Endothelial cell of umbilical vein (primary cell): ENCODE data around the gene ALOX15. TPM values are rescaled to one million over a fixed set of nuclear protein-coding genes. Genes with fewer than 3 reads are reported as not detected.

Source experiments
- BruUV-seq: library from RNA; stranded (reverse); fragments of 400-500 nt; replicated peaks from 2 replicates; lab custom pipeline; 2021; lab: Mats Ljungman, UMichigan
- CTCF ChIA-PET: fragments of 300-600, 350-600 bp; sonication (Branson Sonifier 250); formaldehyde crosslinking; loops from one replicate; lab custom pipeline; 2021; ENCODE audit warnings: antibody characterized with exemption, inconsistent platforms; lab: Charles Lee
- POLR2A ChIA-PET: fragments of 300-600, 350-600 bp; sonication (Branson Sonifier 250); formaldehyde crosslinking; loops from one replicate; lab custom pipeline; 2021; ENCODE audit warnings: antibody characterized with exemption, inconsistent platforms; lab: Charles Lee
- DNase-seq: peaks from one replicate; pipeline ENCODE4 v3.0.0-alpha.2; 2011; ENCODE audit warnings: low read depth, low spot score
- FAIRE-seq: peaks from 2 replicates; lab custom pipeline; 2011; peaks lifted over from hg19 to GRCh38; lab: Jason Lieb, UNC
- H2AFZ ChIP-seq: 2 replicates; pipeline ENCODE4 v1.6.0; 2012; ENCODE audit warnings: low read depth, low read length, control low read depth, inconsistent platforms
- H3K27ac ChIP-seq: 2 replicates; pipeline ENCODE4 v1.5.1; 2011; ENCODE audit warnings: low read depth, mild to moderate bottlenecking, control low read depth, low read length, moderate library complexity; ENCODE audit not compliant: insufficient read depth
- H3K27me3 ChIP-seq, 2 experiments: 2 replicates each; pipeline versions ENCODE4 v1.6.0 to v1.6.1; 2011; ENCODE audit warnings: low read length in 2 of 2, mixed read lengths in 1 of 2; ENCODE audit not compliant: control insufficient read depth in 2 of 2, insufficient read depth in 2 of 2
- H3K36me3 ChIP-seq, 2 experiments: 2 replicates in 1 of 2; 3 replicates in 1 of 2; pipeline ENCODE4 v1.5.1; 2011; ENCODE audit warnings: low read length in 2 of 2, mild to moderate bottlenecking in 1 of 2, moderate library complexity in 1 of 2; ENCODE audit not compliant: control insufficient read depth in 2 of 2, insufficient read depth in 2 of 2; ENCODE audit errors: extremely low read depth in 1 of 2
- H3K4me1 ChIP-seq: 3 replicates; pipeline ENCODE4 v1.5.1; 2011; ENCODE audit warnings: mild to moderate bottlenecking, low read length; ENCODE audit not compliant: control insufficient read depth, insufficient read depth; ENCODE audit errors: extremely low read depth
- H3K4me2 ChIP-seq: 2 replicates; pipeline ENCODE4 v1.6.1; 2011; ENCODE audit warnings: low read length, control low read depth, mixed read lengths; ENCODE audit not compliant: insufficient read depth
- H3K4me3 ChIP-seq, 3 experiments: fragments of 200-600 bp in 1 of 3; sonication (generic), shearing (Covaris generic) in 1 of 3; replicated peaks in 1 of 3; 2 replicates each; pipeline ENCODE4 v1.5.1; 2011 to 2016; ENCODE audit warnings: control low read depth in 3 of 3, low read length in 3 of 3, mild to moderate bottlenecking in 2 of 3, inconsistent platforms in 1 of 3, low read depth in 1 of 3, moderate library complexity in 1 of 3; ENCODE audit not compliant: insufficient read depth in 1 of 3
- H3K79me2 ChIP-seq: 2 replicates; pipeline ENCODE4 v1.6.0; 2012; ENCODE audit warnings: low read length, inconsistent platforms; ENCODE audit not compliant: control insufficient read depth, insufficient read depth
- H3K9ac ChIP-seq: replicated peaks from 2 replicates; pipeline ENCODE3; 2011; ENCODE audit warnings: low read length, control low read depth; ENCODE audit not compliant: insufficient read depth; ENCODE audit errors: extremely low read depth
- H3K9me1 ChIP-seq: replicated peaks from 3 replicates; pipeline ENCODE4 v1.6.0; 2011; ENCODE audit warnings: mild to moderate bottlenecking, low read length; ENCODE audit not compliant: control insufficient read depth, insufficient read depth; ENCODE audit errors: extremely low read depth
- H3K9me3 ChIP-seq: replicated peaks from 2 replicates; pipeline ENCODE4 v1.5.1; 2012; ENCODE audit warnings: low read length, inconsistent platforms; ENCODE audit not compliant: control insufficient read depth, insufficient read depth
- H4K20me1 ChIP-seq: replicated peaks from 2 replicates; pipeline ENCODE3; 2011; ENCODE audit warnings: mild to moderate bottlenecking, low read length; ENCODE audit not compliant: control insufficient read depth, insufficient read depth; ENCODE audit errors: extremely low read depth
- EZH2 ChIP-seq: IDR thresholded peaks from 2 replicates; pipeline ENCODE4 v1.6.1; 2012; ENCODE audit warnings: borderline replicate concordance, low read depth, mild to moderate bottlenecking, moderate library complexity, low read length, inconsistent platforms; ENCODE audit not compliant: severe bottlenecking
- FOS ChIP-seq: IDR thresholded peaks from 2 replicates; pipeline ENCODE4 v1.6.1; 2011; ENCODE audit warnings: mild to moderate bottlenecking, low read length, moderate library complexity, borderline replicate concordance; ENCODE audit not compliant: insufficient read depth
- GATA2 ChIP-seq: IDR thresholded peaks from 2 replicates; pipeline ENCODE4 v1.7.0; 2011; ENCODE audit warnings: low read depth, mild to moderate bottlenecking, moderate library complexity, mixed read lengths, low read length; ENCODE audit not compliant: insufficient read length, insufficient read depth
- JUN ChIP-seq: IDR thresholded peaks from 2 replicates; pipeline ENCODE4 v1.6.1; 2011; ENCODE audit warnings: borderline replicate concordance, low read depth; ENCODE audit not compliant: insufficient read length, insufficient read depth
- MYC ChIP-seq: IDR thresholded peaks from one replicate; pipeline ENCODE4 v1.6.1; 2011; ENCODE audit warnings: mild to moderate bottlenecking, low read depth, low read length
- POLR2A ChIP-seq: IDR thresholded peaks from 2 replicates; pipeline ENCODE4 v1.6.1; 2012; ENCODE audit warnings: low read depth, mild to moderate bottlenecking, control low read depth, low read length
- POLR2AphosphoS5 ChIP-seq: IDR thresholded peaks from 2 replicates; pipeline ENCODE4 v1.6.1; 2012; ENCODE audit warnings: low read depth, mild to moderate bottlenecking, control low read depth, low read length, moderate library complexity; ENCODE audit not compliant: insufficient read depth
- dilution Hi-C: fragments of 300-500 bp; cut with MboI; formaldehyde crosslinking; loops from one replicate; pipeline ENCODE4 v1.15.0; 2019; ENCODE audit warnings: low sequenced_read_pairs; ENCODE audit not compliant: extremely low pct_ligation_motif_present
- intact Hi-C: fragments of 100-400 bp; cut with micrococcal nuclease; formaldehyde crosslinking; loops from one replicate; pipeline ENCODE4 v1.10.0; 2022
- polyA plus RNA-seq, 4 experiments: library from polyadenylated mRNA; depleted of rRNA in 3 of 4; stranded (reverse) in 3 of 4; unstranded in 1 of 4; fragments of >200 nt; gene quantifications; 2 replicates each; pipeline versions ENCODE4 v1.2.1 to v1.2.3, GENCODE V29; 2011 to 2012; ENCODE audit warnings: missing spikeins in 1 of 4
- total RNA-seq: library from RNA; stranded (reverse); gene quantifications from 2 replicates; pipeline ENCODE4 v1.2.3, GENCODE V29; 2021
- TF ChIP-seq, protein P1 (sequence below), 2 donors: IDR thresholded peaks; 1 replicate in 1 of 2; 2 replicates in 1 of 2; pipeline ENCODE4 v1.5.1; 2011; ENCODE audit warnings: low read length in 2 of 2, mild to moderate bottlenecking in 2 of 2, moderate library complexity in 2 of 2, control low read depth in 1 of 2, inconsistent platforms in 1 of 2, low read depth in 1 of 2; ENCODE audit not compliant: insufficient read depth in 1 of 2; ENCODE audit errors: extremely low read depth in 1 of 2
- TF ChIP-seq, protein P2 (sequence below): IDR thresholded peaks from 2 replicates; pipeline ENCODE4 v1.6.1; 2011; ENCODE audit not compliant: insufficient read depth, insufficient read length

ALOX15 gene
- total and polyA plus RNA-seq, 2 donors (not counting 3 experiments of a cell fraction or from before 2014, with no cell fraction given), result not detected

DNA sequence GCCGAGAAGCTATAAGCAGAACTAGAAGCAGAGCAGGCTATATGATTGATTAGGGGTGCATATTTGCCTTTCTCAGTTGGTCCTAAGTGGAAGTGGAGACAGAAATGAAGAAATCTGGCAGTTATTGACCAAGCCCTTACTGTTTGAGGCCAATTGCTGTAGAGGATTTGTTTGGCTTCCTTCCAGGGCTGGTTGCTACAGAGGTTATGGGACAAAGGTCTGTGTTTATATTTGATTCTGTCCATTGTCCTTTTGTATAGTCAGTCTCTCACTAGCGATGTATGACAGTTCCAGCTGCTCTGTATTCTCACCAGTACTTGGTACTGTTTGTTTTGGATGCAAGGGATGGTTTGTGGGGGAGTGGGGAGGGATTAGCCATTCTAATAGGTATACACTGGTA is 7.3 kb upstream of the ALOX15 start:
- no peaks in the 10 kb centered on the region for H4K20me1 ChIP-seq
- no peak for FAIRE-seq

DNA sequence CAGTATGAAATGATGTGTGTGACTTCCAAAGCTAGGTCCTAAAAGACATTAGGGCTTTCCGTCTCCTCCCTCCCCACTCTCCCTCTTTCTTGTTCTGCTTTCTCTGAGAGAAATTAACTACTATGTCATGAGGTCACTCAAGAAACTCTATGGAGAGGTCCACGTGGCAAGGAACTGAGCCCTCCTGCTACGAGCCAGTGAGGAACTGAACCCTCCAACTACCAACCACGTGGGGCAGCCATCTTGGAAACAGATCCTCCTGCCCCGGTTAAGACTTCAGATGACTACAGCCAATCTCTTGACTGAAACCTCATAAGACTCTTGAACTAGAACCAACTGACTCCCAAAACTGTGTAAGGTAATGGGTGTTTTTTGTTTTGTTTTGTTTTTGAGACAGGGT is 4.2 kb upstream of the ALOX15 start:
- intact Hi-C loops, result no loop called here
- Histone ChIP-seq H3K79me2 (no peaks in the 10 kb centered on the region), H3K27me3 (peaks cover 30 to 33% of the 10 kb centered on the region in 2 experiments), H3K27ac (no peak overlapping the region), H2AFZ (no peak overlapping the region), H3K9me1 (no peaks in the 10 kb centered on the region), H3K4me3 (no peak overlapping the region), H3K9ac (no peak overlapping the region), H3K4me2 (no peak overlapping the region), H3K4me1 (no peaks in the 10 kb centered on the region), H3K36me3 (no peaks in the 10 kb centered on the region), H3K9me3 (no peaks in the 10 kb centered on the region), H4K20me1 (no peaks in the 10 kb centered on the region)
- DNase-seq (no peak), FAIRE-seq (no peak)
- ChIA-PET CTCF (interaction anchor here (2.0 to 2.7 kb wide), 2 partner anchors 19 to 79 kb away, joined by 9 to 11 read pairs; no protein-coding TSS in a partner anchor), POLR2A (no interaction called here)
- BruUV-seq, result no TSS peak
- no peak for TF ChIP-seq GATA2
- TF ChIP-seq POLR2A, result no peak
- TF ChIP-seq, protein P1, sequence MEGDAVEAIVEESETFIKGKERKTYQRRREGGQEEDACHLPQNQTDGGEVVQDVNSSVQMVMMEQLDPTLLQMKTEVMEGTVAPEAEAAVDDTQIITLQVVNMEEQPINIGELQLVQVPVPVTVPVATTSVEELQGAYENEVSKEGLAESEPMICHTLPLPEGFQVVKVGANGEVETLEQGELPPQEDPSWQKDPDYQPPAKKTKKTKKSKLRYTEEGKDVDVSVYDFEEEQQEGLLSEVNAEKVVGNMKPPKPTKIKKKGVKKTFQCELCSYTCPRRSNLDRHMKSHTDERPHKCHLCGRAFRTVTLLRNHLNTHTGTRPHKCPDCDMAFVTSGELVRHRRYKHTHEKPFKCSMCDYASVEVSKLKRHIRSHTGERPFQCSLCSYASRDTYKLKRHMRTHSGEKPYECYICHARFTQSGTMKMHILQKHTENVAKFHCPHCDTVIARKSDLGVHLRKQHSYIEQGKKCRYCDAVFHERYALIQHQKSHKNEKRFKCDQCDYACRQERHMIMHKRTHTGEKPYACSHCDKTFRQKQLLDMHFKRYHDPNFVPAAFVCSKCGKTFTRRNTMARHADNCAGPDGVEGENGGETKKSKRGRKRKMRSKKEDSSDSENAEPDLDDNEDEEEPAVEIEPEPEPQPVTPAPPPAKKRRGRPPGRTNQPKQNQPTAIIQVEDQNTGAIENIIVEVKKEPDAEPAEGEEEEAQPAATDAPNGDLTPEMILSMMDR (IDR thresholded peaks at IDR 0.05; ENCODE audit: extremely low read depth in 1 of 2, insufficient read depth in 1 of 2, low read depth in 1 of 2, low read length in 2 of 2), result no peak
- TF ChIP-seq MYC, result no peak
- no peak for TF ChIP-seq EZH2
- no peak for TF ChIP-seq FOS
- no peak for TF ChIP-seq POLR2AphosphoS5
- TF ChIP-seq, protein P2, sequence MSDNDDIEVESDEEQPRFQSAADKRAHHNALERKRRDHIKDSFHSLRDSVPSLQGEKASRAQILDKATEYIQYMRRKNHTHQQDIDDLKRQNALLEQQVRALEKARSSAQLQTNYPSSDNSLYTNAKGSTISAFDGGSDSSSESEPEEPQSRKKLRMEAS, result no peak
- no peak for TF ChIP-seq JUN
- dilution Hi-C loops, result no loop called here

More for the DNA sequence above, 7.3 kb upstream of the ALOX15 start:
- no peak for DNase-seq
- Histone ChIP-seq H3K36me3 (no peaks in the 10 kb centered on the region), H3K27ac (no peak overlapping the region), H3K9me3 (no peaks in the 10 kb centered on the region), H2AFZ (no peak overlapping the region), H3K9ac (no peak overlapping the region), H3K79me2 (no peaks in the 10 kb centered on the region), H3K4me2 (no peak overlapping the region), H3K9me1 (no peaks in the 10 kb centered on the region), H3K4me1 (no peaks in the 10 kb centered on the region), H3K27me3 (peaks cover 7 to 9% of the 10 kb centered on the region in 2 experiments), H3K4me3 (no peak overlapping the region)
- BruUV-seq, result no TSS peak
- dilution Hi-C loops (no loop called here), intact Hi-C loops (no loop called here)
- CTCF ChIA-PET, result interaction anchor here (0.5 to 1.4 kb wide), 3 partner anchors 8 to 803 kb away, joined by 3 to 4 read pairs (median 3); partner anchors contain the start of gene NCBP3
- TF ChIP-seq POLR2A (no peak), FOS (no peak), POLR2AphosphoS5 (no peak), GATA2 (no peak), MYC (no peak), JUN (no peak), EZH2 (no peak)
- POLR2A ChIA-PET, result no interaction called here
